Omental fat pad (tissue), 4 donors: ENCODE results near the gene PDIA2. TPM values are rescaled to one million over a fixed set of nuclear protein-coding genes. Genes with fewer than 3 reads are reported as not detected.

Source experiments
- ATAC-seq: fragments of 150-250 bp; one replicate; pipeline ENCODE4 v1.9.1; 2016; ENCODE audit warnings: mild to moderate bottlenecking, moderate library complexity; ENCODE audit not compliant: low FRiP score
- DNase-seq: peaks from one replicate; pipeline ENCODE4 v3.0.0-alpha.2; 2019; ENCODE audit warnings: low spot score
- CTCF ChIP-seq, 3 donors: fragments of 450-650 bp; IDR thresholded peaks; one replicate each; pipeline ENCODE4 v1.5.1; 2016 to 2017; ENCODE audit warnings: antibody characterized with exemption in 3 of 3, mild to moderate bottlenecking in 3 of 3, moderate library complexity in 2 of 3
- total RNA-seq, 4 donors: library from RNA; depleted of rRNA; stranded (reverse); fragments of >200 nt; gene quantifications; one replicate each; pipeline ENCODE4 v1.1.0, GENCODE V29; 2016

Gene PDIA2
- total RNA-seq, 4 donors from 2014 or later: 1.5 to 5.3 (median 2.7) TPM; not detected in 1

- ATAC-seq (no peak), DNase-seq (no peak)
- TF ChIP-seq CTCF (IDR thresholded peaks at IDR 0.05): no peak
These were observed 31.4 kb downstream of the PDIA2 start for GRCh38 chr16:314351-314750.

GRCh38 chr16:314795-315299, 31.9 kb downstream of the PDIA2 start:
- DNase-seq: no peak
- no peak for ATAC-seq
- TF ChIP-seq CTCF (IDR thresholded peaks at IDR 0.05): no peak

GRCh38 chr16:316741-317464, 33.9 kb downstream of the PDIA2 start:
- TF ChIP-seq CTCF (IDR thresholded peaks at IDR 0.05): no peak
- ATAC-seq: no peak

GRCh38 chr16:317583-317982, 34.6 kb downstream of the PDIA2 start:
- no peak for TF ChIP-seq CTCF (IDR thresholded peaks at IDR 0.05)
- DNase-seq (no peak), ATAC-seq (no peak)

More at GRCh38 chr16:316741-317464, 33.9 kb downstream of the PDIA2 start:
- no peak for DNase-seq

- no peak for DNase-seq
- ATAC-seq: no peak
- no peak for TF ChIP-seq CTCF (IDR thresholded peaks at IDR 0.05)
These were observed 35.7 kb downstream of the PDIA2 start for GRCh38 chr16:318628-319027.

GRCh38 chr16:320206-320605, 37.2 kb downstream of the PDIA2 start:
- no peak for DNase-seq
- ATAC-seq: no peak
- TF ChIP-seq CTCF (IDR thresholded peaks at IDR 0.05): no peak

- ATAC-seq (no peak), DNase-seq (no peak)
- no peak for TF ChIP-seq CTCF (IDR thresholded peaks at IDR 0.05)
These were observed 38.6 kb downstream of the PDIA2 start for GRCh38 chr16:321532-321931.
